ENCODE measurements around the gene CELA3A. TPM values are rescaled to one million over a fixed set of nuclear protein-coding genes. Genes with fewer than 3 reads are reported as not detected.
A peak's percentile ranks its signal among the peaks of the same experiment; 100 is the strongest.

The CELA3A gene
- total and polyA plus RNA-seq, 4 donors: 5.0 to 9.5 (median 6.8) TPM

GRCh38 chr1:22018583-22019559, 17.4 kb downstream of the CELA3A start:
- Histone ChIP-seq H3K9me3 (ENCODE audit: control insufficient read depth, low read length) (no peaks in the 10 kb centered on the region), H3K4me1 (ENCODE audit: control insufficient read depth in 1 of 2, insufficient read depth in 2 of 2, low read length in 2 of 2) (no peaks in the 10 kb centered on the region), H3K27me3 (ENCODE audit: control insufficient read depth in 1 of 2, insufficient read depth in 2 of 2, low read length in 1 of 2) (no peaks in the 10 kb centered on the region), H3K4me3 (ENCODE audit: low read length in 2 of 2) (no peak overlapping the region), H3K36me3 (ENCODE audit: control insufficient read depth in 1 of 2, insufficient read depth in 2 of 2, low read length in 1 of 2) (no peaks in the 10 kb centered on the region), H3K27ac (ENCODE audit: low read depth in 1 of 2, low read length in 2 of 2) (no peak overlapping the region)
- WGBS, 2 donors: 58 to 61% methylated on average over 10 of the region's 10 CpGs
- DNase-seq (peak in 1 of 2 donors; percentile 78), ATAC-seq (ENCODE audit: low FRiP score) (no peak)
- intact Hi-C loops (cut with DNase I): no loop called here

DNA sequence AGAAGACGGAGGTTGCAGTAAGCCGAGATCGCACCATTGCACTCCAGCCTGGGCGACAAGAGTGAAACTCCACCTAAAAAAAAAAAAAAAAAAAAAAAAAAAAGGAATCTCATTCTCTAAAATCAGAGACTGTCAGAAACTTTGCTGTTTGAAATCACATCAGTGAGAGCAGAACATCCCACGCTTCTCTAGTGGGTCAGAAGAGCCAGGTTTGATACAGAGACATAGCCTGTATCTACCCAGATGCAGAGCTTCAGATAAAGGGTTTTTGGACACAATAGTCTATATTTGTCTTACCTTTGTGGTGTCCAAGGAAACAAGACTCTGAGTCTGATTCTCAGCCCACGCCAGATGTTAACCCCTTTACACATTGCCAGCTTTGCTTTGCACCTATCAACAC, 19.6 kb downstream of the CELA3A start:
- H3K27ac ChIP-seq (ENCODE audit: low read depth in 1 of 2, low read length in 2 of 2): no peak overlapping the region
- no peak overlapping the region for H3K4me3 ChIP-seq (ENCODE audit: low read length in 2 of 2)
- H3K27me3 ChIP-seq (ENCODE audit: control insufficient read depth in 1 of 2, insufficient read depth in 2 of 2, low read length in 1 of 2): no peaks in the 10 kb centered on the region
- DNase-seq (no peak), ATAC-seq (ENCODE audit: low FRiP score) (no peak)
- 82 to 83% methylated on average over 6 of the region's 6 CpGs for WGBS, 2 donors
- H3K36me3 ChIP-seq (ENCODE audit: control insufficient read depth in 1 of 2, insufficient read depth in 2 of 2, low read length in 1 of 2): no peaks in the 10 kb centered on the region
- no peaks in the 10 kb centered on the region for H3K4me1 ChIP-seq (ENCODE audit: control insufficient read depth in 1 of 2, insufficient read depth in 2 of 2, low read length in 2 of 2)
- H3K9me3 ChIP-seq (ENCODE audit: control insufficient read depth, low read length): no peaks in the 10 kb centered on the region
- intact Hi-C loops (cut with DNase I): no loop called here

- Histone ChIP-seq H3K9me3 (ENCODE audit: control insufficient read depth, low read length) (no peaks in the 10 kb centered on the region), H3K36me3 (ENCODE audit: control insufficient read depth in 1 of 2, insufficient read depth in 2 of 2, low read length in 1 of 2) (no peaks in the 10 kb centered on the region), H3K4me3 (ENCODE audit: low read length in 2 of 2) (peak overlapping the region; percentile 23 to 51), H3K27me3 (ENCODE audit: control insufficient read depth in 1 of 2, insufficient read depth in 2 of 2, low read length in 1 of 2) (no peaks in the 10 kb centered on the region), H3K27ac (ENCODE audit: low read depth in 1 of 2, low read length in 2 of 2) (peak overlapping the region in 1 of 2 donors; percentile 30), H3K4me1 (ENCODE audit: control insufficient read depth in 1 of 2, insufficient read depth in 2 of 2, low read length in 2 of 2) (no peaks in the 10 kb centered on the region)
- peak; percentile 87 for ATAC-seq (ENCODE audit: low FRiP score)
- DNase-seq: peak; percentile 75 to 81
- intact Hi-C loops (cut with DNase I): loop anchor here in 1 of 2 donors (2.0 kb wide), 1 partner anchor 28 kb away; the partner anchor contains the start of gene CDC42
- 4 to 7% methylated on average over 33 of the region's 33 CpGs for WGBS, 2 donors
These were observed 23.3 kb downstream of the CELA3A start for GRCh38 chr1:22024485-22025367.

GRCh38 chr1:22025368-22026155, 24.1 kb downstream of the CELA3A start:
- Histone ChIP-seq H3K27me3 (ENCODE audit: control insufficient read depth in 1 of 2, insufficient read depth in 2 of 2, low read length in 1 of 2) (no peaks in the 10 kb centered on the region), H3K4me3 (ENCODE audit: low read length in 2 of 2) (peak overlapping the region; percentile 71 to 91), H3K9me3 (ENCODE audit: control insufficient read depth, low read length) (no peaks in the 10 kb centered on the region), H3K4me1 (ENCODE audit: control insufficient read depth in 1 of 2, insufficient read depth in 2 of 2, low read length in 2 of 2) (no peaks in the 10 kb centered on the region), H3K36me3 (ENCODE audit: control insufficient read depth in 1 of 2, insufficient read depth in 2 of 2, low read length in 1 of 2) (peaks cover 0 to 3% of the 10 kb centered on the region in 2 donors), H3K27ac (ENCODE audit: low read depth in 1 of 2, low read length in 2 of 2) (peak overlapping the region; percentile 29 to 99)
- intact Hi-C loops (cut with DNase I): loop anchor here in 1 of 2 donors (2.0 kb wide), 1 partner anchor 27 kb away; the partner anchor contains the start of gene CDC42
- DNase-seq (peak; percentile 93 to 95), ATAC-seq (ENCODE audit: low FRiP score) (peak; percentile 95)
- WGBS, 2 donors: 0 to 1% methylated on average over 41 to 42 of the region's 42 CpGs

- no peak overlapping the region for H3K27ac ChIP-seq (ENCODE audit: low read depth in 1 of 2, low read length in 2 of 2)
These were observed 25.4 kb downstream of the CELA3A start for GRCh38 chr1:22026924-22027289.

DNA sequence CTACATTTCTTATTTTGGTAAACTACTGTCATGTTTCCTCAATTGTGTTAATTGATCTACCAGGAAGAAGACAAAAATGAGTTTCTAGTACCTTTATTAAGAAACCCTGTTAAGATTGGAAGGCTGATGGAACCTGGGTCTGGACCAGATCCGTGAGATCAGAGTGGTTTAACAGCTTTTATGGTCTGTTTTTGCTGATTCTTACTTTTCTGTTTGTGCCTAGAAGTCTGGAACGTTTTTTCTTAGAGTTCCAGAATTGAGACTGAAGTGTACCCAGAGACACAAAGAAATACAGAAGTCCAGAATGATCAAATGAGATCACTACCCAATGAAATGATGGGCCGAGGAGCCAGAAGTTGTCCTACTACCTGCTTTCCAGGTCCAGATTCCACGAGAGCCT, 28.6 kb downstream of the CELA3A start:
- 83 to 84% methylated on average over 4 of the region's 4 CpGs for WGBS, 2 donors
- H3K27ac ChIP-seq (ENCODE audit: low read depth in 1 of 2, low read length in 2 of 2): no peak overlapping the region
- intact Hi-C loops (cut with DNase I): no loop called here
- ATAC-seq (ENCODE audit: low FRiP score): no peak
- no peaks in the 10 kb centered on the region for H3K9me3 ChIP-seq (ENCODE audit: control insufficient read depth, low read length)
- H3K4me1 ChIP-seq (ENCODE audit: control insufficient read depth in 1 of 2, insufficient read depth in 2 of 2, low read length in 2 of 2): no peaks in the 10 kb centered on the region
- no peaks in the 10 kb centered on the region for H3K27me3 ChIP-seq (ENCODE audit: control insufficient read depth in 1 of 2, insufficient read depth in 2 of 2, low read length in 1 of 2)
- no peak overlapping the region for H3K4me3 ChIP-seq (ENCODE audit: low read length in 2 of 2)
- peaks cover 0 to 3% of the 10 kb centered on the region in 2 donors for H3K36me3 ChIP-seq (ENCODE audit: control insufficient read depth in 1 of 2, insufficient read depth in 2 of 2, low read length in 1 of 2)
- DNase-seq: no peak

More at GRCh38 chr1:22026924-22027289, 25.4 kb downstream of the CELA3A start:
- no peaks in the 10 kb centered on the region for H3K9me3 ChIP-seq (ENCODE audit: control insufficient read depth, low read length)
- H3K36me3 ChIP-seq (ENCODE audit: control insufficient read depth in 1 of 2, insufficient read depth in 2 of 2, low read length in 1 of 2): peaks cover 0 to 3% of the 10 kb centered on the region in 2 donors
- 83 to 85% methylated on average over 3 of the region's 3 CpGs for WGBS, 2 donors
- H3K4me3 ChIP-seq (ENCODE audit: low read length in 2 of 2): no peak overlapping the region
- H3K27me3 ChIP-seq (ENCODE audit: control insufficient read depth in 1 of 2, insufficient read depth in 2 of 2, low read length in 1 of 2): no peaks in the 10 kb centered on the region
- H3K4me1 ChIP-seq (ENCODE audit: control insufficient read depth in 1 of 2, insufficient read depth in 2 of 2, low read length in 2 of 2): no peaks in the 10 kb centered on the region
- intact Hi-C loops (cut with DNase I): no loop called here
- ATAC-seq (ENCODE audit: low FRiP score): no peak
- DNase-seq: no peak

DNA sequence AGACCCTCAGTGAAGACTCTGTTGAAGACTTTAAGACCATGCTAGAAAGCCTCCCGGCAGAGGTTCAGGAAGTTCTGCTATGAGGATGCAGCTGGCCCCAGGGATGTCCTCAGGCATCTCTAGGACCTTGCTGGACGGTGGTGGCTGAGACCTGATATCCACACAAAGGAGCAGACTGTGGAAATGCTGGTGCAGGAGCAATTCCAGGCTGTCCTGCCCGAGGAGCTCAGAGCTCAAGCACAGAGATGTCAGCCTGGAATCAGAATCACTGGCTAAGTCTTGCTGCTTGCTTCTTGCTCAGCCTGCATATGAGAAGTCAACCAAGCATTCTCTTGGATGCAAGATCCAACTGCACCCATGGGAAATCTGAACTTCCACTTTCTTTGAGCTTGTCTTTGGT, 29.0 kb downstream of the CELA3A start:
- Histone ChIP-seq H3K27me3 (ENCODE audit: control insufficient read depth in 1 of 2, insufficient read depth in 2 of 2, low read length in 1 of 2) (no peaks in the 10 kb centered on the region), H3K4me1 (ENCODE audit: control insufficient read depth in 1 of 2, insufficient read depth in 2 of 2, low read length in 2 of 2) (no peaks in the 10 kb centered on the region), H3K4me3 (ENCODE audit: low read length in 2 of 2) (no peak overlapping the region), H3K36me3 (ENCODE audit: control insufficient read depth in 1 of 2, insufficient read depth in 2 of 2, low read length in 1 of 2) (peaks cover 0 to 3% of the 10 kb centered on the region in 2 donors), H3K27ac (ENCODE audit: low read depth in 1 of 2, low read length in 2 of 2) (no peak overlapping the region), H3K9me3 (ENCODE audit: control insufficient read depth, low read length) (no peaks in the 10 kb centered on the region)
- ATAC-seq (ENCODE audit: low FRiP score) (no peak), DNase-seq (peak in 1 of 2 donors; percentile 29)
- 83 to 88% methylated on average over 3 of the region's 3 CpGs for WGBS, 2 donors
- intact Hi-C loops (cut with DNase I): no loop called here

All from aorta (tissue), 5 donors.